GM12878 (cell line): ENCODE measurements around the gene LMX1B. TPM values are rescaled to one million over a fixed set of nuclear protein-coding genes. Genes with fewer than 3 reads are reported as not detected.

ENCODE experiments used
- ETV6 ChIP-seq, 2 experiments: fragments of 450-650 bp in 1 of 2; IDR thresholded peaks in 1 of 2; conservative IDR thresholded peaks in 1 of 2; 2 replicates each; pipeline ENCODE4 v1.6.1; 2014; ENCODE audit warnings: antibody characterized with exemption in 1 of 2, borderline replicate concordance in 1 of 2, low read depth in 1 of 2, mild to moderate bottlenecking in 1 of 2, moderate library complexity in 1 of 2
- HDAC6 ChIP-seq: fragments of 200-600 bp; sonication (generic); IDR thresholded peaks from one replicate; pipeline ENCODE4 v1.8.0; 2017; ENCODE audit warnings: antibody characterized with exemption; ENCODE audit not compliant: unreplicated experiment
- NKRF ChIP-seq: fragments of 450-650 bp; conservative IDR thresholded peaks from 2 replicates; pipeline ENCODE4 v1.6.1; 2017; ENCODE audit warnings: mild to moderate bottlenecking, moderate library complexity
- PRDM15 ChIP-seq: fragments of 450-650 bp; formaldehyde crosslinking; IDR thresholded peaks from 2 replicates; pipeline ENCODE4 v1.4.0; 2020; ENCODE audit warnings: mild to moderate bottlenecking, moderate library complexity
- SMC3 ChIP-seq: IDR thresholded peaks from 2 replicates; pipeline ENCODE4 v1.6.1; 2011; ENCODE audit warnings: low read length, improper control_type of control experiment, borderline replicate concordance
- polyA plus RNA-seq, 11 experiments: library from polyadenylated mRNA; depleted of rRNA in 4 of 11; unstranded in 6 of 11; stranded (reverse) in 5 of 11; fragments of >200 nt; fragmentation: Nextera tagmentation in 4 of 11; fragmentation: Illumina TruSeq in 1 of 11; extraction: Ambion mirVana in 4 of 11; extraction: Trizol in 1 of 11; gene quantifications; 1 replicate in 1 of 11; 2 replicates in 10 of 11; pipeline versions ENCODE4 v1.2.1 to v1.2.3, GENCODE V29; 2011 to 2016; ENCODE audit warnings: inconsistent platforms in 2 of 11, missing spikeins in 2 of 11, low read depth in 1 of 11
- total RNA-seq, 4 experiments: library from RNA; depleted of rRNA in 3 of 4; stranded (reverse); fragments of >200 nt in 3 of 4; fragmentation: Illumina TruSeq in 1 of 4; extraction: Trizol in 1 of 4; gene quantifications; 2 replicates each; pipeline versions ENCODE4 v1.2.1 to v1.2.3, GENCODE V29; 2013 to 2021

Gene LMX1B
- total and polyA plus RNA-seq, 10 of the 15 experiments (the other 5 are each of a cell fraction or from before 2014, with no cell fraction given) = not detected

- TF ChIP-seq PRDM15 (no peak), HDAC6 (no peak), ETV6 (conservative IDR thresholded peaks at IDR 0.05 in 1 of 2, IDR thresholded peaks at IDR 0.05 in 1 of 2; ENCODE audit: borderline replicate concordance in 1 of 2, low read depth in 1 of 2) (no peak), SMC3 (no peak), NKRF (no peak)
These were observed 16.9 kb downstream of the LMX1B start (continued) for GRCh38 chr9:126630458-126631237.
